ENCODE data around the gene FGR.
"Not testable (repeated sequence)": the region's sequence is repeated elsewhere in the genome, so short reads cannot be mapped to it uniquely, and the experiment has no call there.

FGR gene

DNA sequence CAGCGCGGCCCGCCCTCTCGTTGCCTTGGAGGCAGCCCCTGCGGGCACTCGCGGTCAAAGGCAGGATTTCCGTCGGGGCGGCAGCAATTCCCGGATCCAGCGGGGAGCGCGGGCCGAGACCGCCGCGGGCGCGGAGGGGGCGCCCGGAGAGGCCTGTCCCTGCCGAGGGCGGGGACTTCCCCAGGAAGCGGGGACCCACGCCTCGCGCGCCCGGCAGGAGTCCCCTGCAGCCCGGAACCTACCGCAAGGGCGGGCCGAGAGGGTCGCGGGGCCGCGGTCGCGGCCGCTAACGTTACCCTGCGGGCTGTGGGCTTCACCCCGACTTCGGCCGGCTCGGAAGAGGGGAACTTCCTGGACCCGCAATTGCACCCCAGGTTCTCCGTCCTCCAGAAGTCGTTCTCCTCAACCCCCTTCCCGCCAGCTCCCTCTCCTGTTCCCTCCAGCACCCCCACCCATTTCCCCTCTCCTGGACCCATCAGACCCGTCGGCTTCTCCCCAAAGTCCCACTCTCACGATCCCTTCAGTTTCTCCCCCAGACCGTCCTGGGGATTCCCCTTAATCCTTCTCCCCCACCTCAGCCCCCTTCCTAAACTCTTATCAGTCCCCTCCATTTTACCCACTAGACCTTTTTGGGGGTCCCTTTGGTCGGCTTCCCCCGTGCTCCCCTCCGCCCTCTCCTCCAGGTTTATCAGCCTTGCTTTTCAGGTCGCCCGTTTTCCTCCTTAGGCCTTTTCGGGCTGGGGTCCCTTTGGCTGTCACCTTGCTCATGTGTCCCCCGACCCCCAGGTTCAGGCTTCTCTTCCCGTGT is 604 bp downstream of the FGR start:
- DNase-seq: no peak

DNA sequence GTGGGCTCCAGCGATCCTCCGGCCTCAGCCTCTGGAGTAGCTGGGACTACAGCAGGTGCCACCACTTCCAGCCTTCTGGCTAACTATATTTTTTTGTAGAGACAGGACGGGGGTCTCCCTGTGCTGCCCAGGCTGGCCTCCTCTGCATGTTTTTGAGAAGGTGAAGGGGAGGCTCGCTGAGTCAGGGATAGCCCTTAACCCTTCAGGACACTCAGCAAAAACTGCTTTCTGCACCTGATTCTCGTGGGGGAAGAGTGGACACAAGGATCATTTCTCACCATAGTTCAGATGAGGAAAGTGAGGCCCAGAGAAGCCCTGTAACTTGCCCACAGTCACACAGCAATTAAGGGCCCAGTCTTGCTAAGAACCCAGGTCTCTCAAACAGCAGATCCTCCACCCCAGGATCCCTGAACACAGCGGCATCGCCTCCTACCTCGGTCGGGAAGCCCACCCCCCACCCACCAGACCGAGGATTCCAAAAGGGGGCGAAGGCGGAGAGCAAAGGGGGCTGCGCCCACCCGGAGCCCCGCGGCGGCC is 1.3 kb downstream of the FGR start:
- DNase-seq: no peak

DNA sequence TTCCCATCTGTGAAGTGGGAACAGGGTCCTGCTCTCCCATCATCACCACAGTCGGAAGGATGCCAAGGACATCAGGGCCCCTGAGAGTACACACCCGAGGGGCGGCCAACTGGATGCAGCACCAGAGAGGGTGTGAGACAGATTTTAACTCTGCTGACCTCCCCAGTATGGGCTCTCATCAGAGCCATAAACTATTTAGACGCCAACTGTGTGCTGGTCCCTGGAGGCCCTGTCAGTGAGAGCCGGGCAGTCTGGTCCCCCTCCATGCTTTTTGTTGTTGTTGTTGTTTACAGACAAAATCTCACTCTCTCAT is 1.7 kb downstream of the FGR start:
- DNase-seq: no peak

DNA sequence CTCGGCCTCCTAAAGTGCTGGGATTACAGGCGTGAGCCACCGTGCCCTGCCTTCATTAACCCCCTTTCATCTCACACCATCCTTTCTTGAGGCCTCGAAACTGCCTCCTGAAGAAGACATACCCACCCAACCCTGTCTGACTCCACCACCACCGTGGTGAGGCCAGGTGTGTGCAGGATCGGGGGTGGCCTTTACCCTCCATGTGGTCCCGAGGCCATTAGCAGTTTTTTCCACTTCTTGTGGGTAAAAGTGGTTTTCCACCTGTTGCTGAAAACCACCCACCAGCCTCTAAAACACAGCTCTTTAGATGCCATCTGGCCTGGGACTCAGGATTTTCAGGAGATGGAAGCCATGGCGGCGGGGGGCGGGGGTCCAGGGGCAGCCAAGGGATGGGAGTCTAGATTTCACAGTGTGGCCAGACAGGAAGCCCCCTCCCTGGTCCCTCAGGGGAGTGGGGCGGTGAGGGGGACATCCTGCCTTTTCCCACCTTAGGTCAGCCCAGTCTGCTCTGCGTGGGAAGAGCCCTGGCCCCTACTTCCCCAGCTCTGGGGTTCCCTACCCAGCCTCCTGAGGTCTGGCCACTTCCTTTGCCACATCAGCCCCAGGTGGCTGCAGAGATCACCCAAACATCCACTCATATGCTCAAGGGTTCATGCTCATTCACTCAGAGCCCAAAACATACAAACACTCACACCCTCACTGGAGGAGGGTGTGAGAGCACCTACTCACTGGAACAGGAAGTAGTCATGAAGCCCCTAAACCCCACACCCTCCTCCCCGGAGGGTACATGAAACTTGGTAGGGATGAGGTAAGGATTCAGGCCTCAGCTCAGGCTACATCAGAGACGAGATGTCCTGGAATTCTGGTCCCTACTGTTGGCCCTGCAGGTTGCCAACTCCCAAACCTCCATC is 2.3 kb downstream of the FGR start:
- DNase-seq: no peak

DNA sequence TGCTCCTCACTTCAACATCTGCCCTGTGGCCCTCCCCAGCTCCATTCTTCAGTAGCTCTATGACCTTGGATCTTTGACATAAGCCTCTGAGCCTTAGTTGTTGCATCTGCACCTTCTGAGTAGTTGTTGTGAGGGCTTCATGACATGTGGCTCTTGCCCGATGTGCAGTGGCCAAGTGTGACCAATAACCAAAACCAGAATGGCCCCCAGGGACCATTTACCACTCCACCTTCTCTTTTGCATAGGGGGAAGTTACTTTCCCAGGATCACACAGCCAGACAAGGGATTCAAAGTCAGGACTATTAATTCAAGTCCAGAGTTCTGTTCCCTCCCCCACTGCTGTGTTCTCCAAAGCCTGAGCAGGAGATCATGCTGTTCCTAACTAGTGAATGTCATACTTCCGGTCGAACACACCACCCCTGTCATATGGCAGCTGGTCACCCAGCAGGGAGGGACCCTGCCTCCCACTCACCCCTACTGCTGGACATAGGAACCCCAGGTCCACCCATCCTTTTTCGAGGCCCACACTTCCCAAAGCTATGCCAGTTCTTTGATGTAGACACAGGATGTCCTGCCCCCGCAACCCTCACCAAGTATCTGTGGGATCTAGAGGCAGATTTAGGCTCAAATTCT is 4.0 kb downstream of the FGR start:
- no peak for DNase-seq

DNA sequence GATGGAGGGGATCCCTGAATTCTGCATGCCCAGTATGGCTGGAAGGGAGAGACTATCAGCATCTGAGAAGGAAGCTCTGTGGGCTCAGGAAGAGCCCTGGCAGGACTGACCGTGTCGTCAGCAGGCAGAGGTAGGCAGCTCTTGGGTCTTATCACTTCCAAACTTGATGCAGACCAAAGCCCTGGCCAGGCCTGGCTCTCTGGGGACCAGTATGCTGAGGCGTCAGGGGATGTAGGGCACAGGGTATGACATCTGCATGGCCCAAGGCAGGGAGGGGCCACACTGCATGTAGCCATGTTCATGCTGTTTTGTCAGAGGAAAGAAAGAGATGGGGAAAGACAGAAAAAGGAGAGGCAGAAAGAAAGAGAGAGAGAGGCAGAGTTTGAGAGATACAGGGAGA is 6.3 kb downstream of the FGR start:
- no peak for DNase-seq

DNA sequence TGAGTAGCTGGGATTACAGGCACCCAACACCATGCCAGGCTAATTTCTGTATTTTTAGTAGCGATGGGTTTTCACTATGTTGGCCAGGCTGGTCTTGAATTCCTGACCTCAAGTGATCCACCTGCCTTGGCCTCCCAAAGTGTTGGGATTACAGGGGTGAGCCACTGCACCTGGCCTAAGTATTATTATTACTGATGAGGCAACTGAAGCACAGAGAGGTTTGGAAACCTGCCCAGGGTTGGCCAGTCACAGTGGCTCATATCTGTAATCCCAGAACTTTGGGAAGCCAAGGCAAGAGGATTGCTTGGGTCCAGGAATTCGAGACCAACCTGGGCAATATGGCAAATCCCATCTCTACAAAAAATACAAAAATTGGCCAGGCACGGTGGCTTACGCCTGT is 7.3 kb downstream of the FGR start:
- DNase-seq: not testable (repeated sequence)

DNA sequence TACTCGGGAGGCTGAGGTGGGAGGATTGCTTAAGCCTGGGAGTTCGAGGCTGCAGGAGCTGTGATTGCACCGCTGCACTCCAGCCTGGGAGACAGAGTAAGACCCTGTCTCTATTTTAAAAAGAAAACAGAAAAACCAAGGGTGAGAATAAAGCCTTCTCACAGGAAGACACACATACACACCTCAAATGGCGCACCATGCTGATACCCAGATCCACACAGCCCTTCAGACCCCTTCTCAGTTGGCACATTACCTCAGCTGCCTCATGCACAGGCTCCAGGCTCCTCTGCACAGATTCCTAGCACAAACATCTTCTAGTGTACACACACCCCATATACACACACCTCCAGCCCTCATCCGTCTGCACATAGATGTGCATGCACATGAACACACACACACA is 7.9 kb downstream of the FGR start:
- no peak for DNase-seq

DNA sequence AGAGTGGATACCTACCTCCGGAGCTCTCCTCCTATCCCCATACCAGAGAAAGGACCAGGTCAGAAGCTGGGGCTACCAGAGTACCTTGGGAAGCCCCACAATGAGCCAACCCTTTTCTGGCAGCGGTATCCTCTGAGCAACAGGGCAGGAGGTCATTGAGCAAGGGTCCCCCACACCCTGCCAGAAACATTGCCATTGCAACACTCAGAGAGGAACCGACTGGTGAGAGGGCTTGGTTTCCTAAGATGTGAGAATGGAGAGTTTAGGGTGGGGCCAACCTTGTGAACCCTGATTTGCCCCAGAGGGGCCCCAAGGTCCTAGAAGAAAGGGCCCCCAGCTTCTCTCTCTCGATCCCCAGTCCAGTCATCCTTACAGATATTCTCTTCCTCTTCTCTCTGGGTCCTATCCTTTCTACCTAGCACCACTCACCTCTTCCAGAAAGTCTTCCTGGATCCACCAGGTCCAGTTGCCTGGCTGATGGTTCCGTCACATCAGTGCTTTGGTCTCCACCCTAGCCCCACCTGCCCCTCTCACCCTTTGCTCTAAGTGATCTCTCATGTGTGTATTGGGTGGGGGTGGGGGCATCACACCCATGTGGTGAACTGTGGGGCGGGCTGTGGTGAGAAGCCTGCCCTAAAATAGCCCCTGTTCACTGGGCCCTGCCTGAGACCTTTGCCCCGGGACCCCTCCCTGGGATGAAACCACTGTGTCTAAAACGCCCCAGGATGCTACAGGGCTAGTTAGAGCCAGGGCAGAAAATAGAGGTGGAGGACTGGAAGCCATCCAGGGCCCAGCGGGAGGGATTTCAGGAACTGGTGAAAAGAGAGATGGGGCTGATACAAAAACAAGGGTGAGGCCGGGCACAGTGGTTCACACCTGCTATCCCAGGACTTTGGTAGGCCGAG is 8.7 kb downstream of the FGR start:
- no peak for DNase-seq

DNA sequence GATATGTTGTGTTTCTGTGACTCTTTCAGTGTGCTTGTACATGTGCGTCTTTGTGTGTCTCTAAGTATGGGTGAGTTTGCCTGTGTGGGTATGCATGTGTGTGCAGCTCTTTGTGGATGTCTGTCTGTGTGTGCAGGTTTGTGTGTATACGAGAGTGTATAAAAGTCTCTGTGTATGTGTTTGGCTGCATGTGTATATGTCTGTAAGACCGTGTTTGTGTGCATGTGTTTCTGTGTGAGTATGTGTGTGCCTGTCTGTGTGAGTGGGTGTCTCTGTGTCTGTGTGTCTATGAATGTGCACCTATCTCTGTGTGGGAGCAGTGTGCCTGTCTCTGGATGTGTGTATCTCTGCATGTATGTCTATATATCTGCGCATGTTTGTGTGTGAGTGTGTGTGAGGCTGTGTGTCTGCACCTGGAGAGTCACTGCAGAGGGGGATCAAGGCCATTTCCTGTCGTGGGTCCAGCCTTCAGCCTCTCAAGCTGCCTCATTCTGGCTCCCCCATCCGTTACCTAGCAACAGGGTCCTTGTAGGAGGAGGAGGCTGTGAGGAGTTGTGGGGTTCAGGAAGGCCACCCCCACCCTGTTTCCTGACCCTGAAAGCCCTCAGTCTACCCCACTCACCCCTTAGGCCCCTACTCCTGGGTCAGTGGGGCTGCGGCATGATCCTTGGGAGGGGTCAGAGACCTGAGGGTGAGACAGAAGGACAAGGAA is 10.4 kb downstream of the FGR start:
- DNase-seq: no peak

DNA sequence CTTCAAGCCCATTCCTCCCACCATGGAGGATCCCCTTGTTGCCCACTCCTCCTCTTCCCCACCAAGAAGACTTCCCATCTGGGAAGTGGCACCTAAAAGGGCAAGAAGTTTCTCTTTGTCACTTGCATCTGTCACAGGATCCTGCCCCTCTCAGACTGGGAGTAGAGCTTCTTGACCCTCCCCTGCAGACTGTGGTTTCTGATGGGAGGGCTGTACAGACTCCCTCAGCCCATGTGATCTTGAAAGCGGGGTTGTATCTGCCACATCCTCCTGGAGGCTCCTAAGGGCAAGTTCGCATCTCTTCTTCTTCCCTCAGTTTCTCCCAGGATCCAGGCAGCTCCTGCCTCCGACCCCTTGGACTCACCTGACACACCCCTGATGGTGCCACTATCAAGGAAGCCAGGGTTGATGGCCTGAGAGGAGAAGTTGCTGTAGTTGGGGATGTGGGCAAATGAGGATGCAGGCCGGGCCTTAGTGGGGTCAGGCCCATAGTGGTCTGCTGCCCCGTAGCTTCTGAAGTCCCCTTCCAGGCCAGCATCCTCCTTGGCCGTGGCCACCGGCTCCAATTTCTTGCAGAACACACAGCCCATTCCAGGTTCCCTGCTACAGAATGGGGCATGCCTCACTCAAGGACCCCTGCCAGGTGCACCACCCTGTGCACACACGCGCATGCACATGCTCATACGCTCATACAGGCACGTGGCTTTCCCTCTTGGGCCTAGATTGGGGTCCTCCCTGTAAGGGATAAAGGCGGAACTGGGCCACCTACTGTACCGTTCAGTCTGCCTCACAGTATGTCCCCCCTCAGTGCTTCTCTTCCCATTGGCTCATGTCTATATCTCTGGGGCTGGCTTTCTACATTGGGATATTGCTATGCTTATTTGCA is 11.4 kb downstream of the FGR start:
- DNase-seq: no peak

DNA sequence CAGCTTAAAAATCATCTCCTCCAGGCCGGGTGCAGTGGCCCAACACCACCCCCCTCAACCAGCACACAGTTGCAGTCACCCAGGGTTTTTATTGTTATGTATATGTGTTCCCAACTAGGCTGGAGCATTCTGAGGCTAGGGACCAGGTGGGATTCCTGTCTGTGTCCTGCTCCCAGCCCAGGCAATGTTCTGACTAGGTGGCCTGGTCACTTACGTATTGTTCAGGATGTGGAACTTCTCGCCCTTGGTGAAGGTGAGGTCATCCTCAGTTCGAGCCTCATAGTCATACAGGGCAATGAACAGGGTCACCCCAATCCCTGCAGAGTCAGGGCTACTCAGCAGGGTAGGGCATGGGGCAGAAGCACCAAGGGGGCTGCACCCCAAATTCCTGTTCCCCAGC is 12.2 kb downstream of the FGR start:
- DNase-seq: no peak

DNA sequence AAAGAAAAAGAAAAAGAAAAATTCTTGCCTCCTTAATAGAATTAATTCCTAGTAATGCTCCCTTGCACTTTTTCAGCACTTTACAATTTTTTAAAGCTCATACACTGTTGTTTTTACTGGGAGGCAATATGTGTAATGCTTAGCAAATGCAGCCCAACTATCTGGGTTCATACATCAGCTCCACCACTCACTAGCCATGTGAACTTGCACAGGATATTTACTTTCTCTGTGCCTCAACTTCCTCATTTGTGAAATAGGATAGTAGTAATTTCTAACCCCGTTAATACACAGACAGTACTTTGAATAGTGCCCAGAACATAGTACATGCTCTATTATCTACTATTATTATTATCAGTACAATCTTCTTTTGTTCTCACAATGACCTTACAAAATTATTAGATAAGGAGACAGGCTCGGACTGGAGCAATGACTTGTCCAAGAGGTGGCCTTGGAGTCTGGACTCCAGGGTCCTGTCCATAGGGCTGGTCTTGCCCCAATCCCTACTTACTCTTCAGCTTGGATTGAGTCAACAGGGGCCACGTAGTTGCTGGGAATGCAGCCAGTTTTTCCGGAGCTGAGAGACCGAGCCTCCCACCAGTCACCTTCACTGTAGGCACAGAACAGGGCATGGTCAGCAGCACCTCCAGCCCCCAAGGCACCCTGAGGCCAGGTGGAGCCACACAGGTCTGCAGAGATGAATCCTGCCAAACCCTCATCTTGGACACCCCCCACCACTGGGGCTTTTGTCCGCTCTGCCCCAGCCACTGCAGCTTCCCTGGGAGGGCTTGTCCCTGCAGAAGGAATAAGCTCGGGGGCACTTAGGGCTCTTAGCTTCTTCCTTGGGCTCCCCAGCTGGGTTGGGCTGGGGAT is 13.7 kb downstream of the FGR start:
- no peak for DNase-seq

DNA sequence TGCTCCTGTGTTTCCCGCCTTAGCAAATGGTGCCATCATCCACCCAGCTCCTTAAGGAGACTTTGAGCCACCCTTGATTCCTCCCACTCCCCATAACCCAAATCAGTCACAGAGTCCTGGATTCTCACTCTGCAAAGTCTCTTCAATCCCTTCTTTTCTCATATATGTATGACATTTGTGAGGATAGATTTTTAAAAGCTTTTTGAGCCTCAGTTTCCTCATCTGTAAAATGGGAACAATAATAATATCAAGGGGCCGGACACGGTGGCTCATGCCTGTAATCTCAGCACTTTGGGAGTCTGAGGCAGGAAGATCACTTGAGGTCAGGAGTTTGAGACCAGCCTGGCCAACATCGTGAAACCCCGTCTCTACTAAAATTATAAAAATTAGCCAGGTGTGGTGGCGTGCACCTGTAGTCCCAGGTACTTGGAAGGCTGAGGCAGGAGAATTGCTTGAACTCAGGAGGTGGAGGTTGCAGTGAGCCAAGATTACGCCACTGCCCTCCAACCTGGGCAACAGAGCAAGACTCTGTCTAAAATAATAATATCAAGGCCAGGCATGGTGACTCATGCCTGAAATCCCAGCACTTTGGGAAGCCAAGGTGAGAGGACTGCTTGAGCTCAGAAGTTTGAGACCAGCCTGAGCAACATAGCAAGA is 15.1 kb downstream of the FGR start:
- not testable (repeated sequence) for DNase-seq

DNA sequence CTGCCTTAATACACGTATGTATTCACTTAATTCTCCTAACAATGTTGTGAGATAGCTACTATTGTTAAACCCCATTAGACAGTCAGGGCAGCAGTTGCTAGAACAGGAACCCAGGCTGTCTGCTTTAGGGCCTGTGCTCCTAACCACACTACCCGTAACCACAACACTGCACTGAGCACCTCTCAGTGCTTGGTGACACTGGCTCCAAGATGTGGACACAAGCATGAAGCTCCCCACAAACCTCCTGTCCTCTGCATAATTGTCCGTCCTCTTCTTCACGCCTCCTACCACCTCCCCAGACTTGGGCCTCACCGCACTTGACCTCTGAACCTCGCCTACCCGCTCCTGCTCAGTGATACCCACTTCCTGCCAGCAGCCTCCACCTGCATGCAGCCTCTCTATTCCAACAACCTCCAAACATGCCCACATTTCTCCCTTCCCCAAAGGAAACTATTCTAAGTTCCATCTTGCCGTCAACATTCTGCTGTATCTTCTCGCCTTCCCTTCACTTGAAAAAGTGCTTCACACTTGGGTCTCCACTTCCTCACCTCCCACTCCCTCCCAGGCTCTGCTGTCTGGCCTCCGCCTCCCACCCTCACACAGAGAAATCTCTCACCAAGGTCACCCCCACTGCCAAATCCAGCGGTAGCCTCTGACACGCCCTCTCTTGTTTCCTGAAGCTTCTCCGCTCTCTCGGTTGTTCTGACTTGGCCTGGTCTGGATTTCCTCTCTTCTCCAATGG is 16.5 kb downstream of the FGR start:
- no peak for DNase-seq

DNA sequence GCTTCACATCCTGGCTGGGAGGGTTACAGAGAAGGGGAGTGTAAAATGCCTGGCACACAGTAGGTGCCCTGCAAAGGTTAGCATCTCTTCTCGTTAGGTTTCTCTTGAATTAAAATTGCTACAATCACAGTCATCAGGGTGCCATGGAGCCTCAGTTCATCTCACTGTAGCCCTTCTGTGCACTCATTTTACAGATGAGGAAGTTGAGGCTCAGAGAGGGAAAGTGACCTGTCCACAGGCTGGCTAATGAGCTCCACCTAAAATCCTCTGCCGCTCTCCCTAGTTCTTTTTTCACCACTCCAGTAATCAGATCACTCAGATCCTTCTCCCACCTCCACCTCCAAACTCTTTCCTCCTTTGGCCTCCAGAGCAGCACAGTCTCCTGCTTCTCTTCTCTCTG is 17.6 kb downstream of the FGR start:
- no peak for DNase-seq

DNA sequence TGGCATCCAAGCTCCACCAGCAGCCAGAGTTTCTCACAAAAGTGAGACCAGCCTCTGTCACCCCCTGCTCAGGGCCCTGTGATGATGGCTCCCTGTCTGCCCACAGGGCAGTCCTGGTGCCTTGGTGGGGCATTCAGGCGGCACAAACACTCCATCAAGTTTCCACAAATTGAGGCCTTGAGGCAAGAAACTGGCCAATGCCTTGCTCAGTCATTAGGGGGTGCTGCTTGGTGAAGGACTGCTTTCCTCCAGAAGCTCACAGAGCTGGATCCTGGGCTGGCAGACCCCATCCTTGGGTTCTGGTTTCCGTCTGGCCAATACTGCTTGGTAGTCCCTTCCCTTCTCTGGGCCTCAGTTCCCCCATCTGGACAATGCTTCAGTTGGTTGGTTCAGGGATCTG is 18.5 kb downstream of the FGR start:
- DNase-seq: no peak
